Measurements from ENCODE around the gene ZDHHC19. TPM values are rescaled to one million over a fixed set of nuclear protein-coding genes. Genes with fewer than 3 reads are reported as not detected.

Gene ZDHHC19
- total RNA-seq, 1 donor from 2014 or later, result not detected

DNA sequence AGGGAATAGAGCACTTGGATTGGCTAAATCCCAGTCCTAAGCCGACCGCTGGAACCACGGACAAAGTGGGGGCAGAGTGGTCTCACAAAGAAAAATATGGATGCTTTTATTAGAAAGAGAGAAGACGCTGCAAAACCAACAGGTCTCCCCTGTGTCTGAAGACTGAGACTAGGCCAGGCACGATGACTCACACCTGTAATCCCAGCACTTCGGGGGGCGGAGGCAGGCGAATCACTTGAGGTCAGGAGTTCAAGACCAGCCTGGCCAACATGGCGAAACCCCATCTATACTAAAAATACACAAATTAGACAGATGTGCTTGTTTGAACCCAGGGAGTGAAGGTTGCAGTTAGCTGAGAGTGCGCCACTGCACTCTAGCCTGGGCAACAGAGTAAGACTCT lies 61.8 kb downstream of the ZDHHC19 start:
- intact Hi-C loops (cut with micrococcal nuclease), result no loop called here
- TF ChIP-seq, protein P1, sequence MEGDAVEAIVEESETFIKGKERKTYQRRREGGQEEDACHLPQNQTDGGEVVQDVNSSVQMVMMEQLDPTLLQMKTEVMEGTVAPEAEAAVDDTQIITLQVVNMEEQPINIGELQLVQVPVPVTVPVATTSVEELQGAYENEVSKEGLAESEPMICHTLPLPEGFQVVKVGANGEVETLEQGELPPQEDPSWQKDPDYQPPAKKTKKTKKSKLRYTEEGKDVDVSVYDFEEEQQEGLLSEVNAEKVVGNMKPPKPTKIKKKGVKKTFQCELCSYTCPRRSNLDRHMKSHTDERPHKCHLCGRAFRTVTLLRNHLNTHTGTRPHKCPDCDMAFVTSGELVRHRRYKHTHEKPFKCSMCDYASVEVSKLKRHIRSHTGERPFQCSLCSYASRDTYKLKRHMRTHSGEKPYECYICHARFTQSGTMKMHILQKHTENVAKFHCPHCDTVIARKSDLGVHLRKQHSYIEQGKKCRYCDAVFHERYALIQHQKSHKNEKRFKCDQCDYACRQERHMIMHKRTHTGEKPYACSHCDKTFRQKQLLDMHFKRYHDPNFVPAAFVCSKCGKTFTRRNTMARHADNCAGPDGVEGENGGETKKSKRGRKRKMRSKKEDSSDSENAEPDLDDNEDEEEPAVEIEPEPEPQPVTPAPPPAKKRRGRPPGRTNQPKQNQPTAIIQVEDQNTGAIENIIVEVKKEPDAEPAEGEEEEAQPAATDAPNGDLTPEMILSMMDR (IDR thresholded peaks at IDR 0.05; ENCODE audit: borderline replicate concordance), result no peak
- Histone ChIP-seq H3K27me3 (ENCODE audit: low read depth) (no peaks in the 10 kb centered on the region), H3K4me1 (no peaks in the 10 kb centered on the region), H3K4me3 (no peak overlapping the region), H3K27ac (replicated peaks) (no peak overlapping the region), H3K9me3 (replicated peaks) (peaks cover 9% of the 10 kb centered on the region), H3K36me3 (no peaks in the 10 kb centered on the region)
- DNase-seq, result no peak

Other genes starting within 250 kb of the ZDHHC19 start
- gene TFRC, start 129.3 kb downstream of the ZDHHC19 start, total RNA-seq, result 76.4 TPM
- not detected for gene SLC51A, start 5.1 kb upstream of the ZDHHC19 start, total RNA-seq
- gene PCYT1A, start 76.3 kb upstream of the ZDHHC19 start, total RNA-seq, result 93.6 TPM
- 3.9 TPM for gene DYNLT2B, start 106.8 kb upstream of the ZDHHC19 start, total RNA-seq
- not detected for gene TM4SF19, start 127.0 kb upstream of the ZDHHC19 start, total RNA-seq
- gene UBXN7, start 221.0 kb upstream of the ZDHHC19 start, total RNA-seq, result 31.2 TPM

Measured in left ventricle myocardium inferior (tissue), 1 donor.